Activated CD4-positive, alpha-beta T cell treated with anti-CD3 and anti-CD28 coated beads, Interleukin-10, Interleukin-2, amounts not matched to agents 100 ng/mL and 50 ng/mL, durations not matched to agents 16 hours and 8 hours (primary cell): ENCODE data around the gene HEG1.

Experiments used
- DNase-seq: peaks from one replicate; pipeline ENCODE4 v3.0.0-alpha.2; 2020

HEG1 gene

GRCh38 chr3:124935794-124936542, 119.8 kb downstream of the HEG1 start:
- DNase-seq, result no peak

- DNase-seq, result no peak
Measured at GRCh38 chr3:124935264-124935663, 120.5 kb downstream of the HEG1 start.

- DNase-seq, result no peak
Measured at GRCh38 chr3:124934577-124934976, 121.2 kb downstream of the HEG1 start, which contains the start of gene MUC13. TSS of gene MUC13 (minus strand) at chr3:124934751. CDS start at chr3:124934712, 39 bp downstream.

- DNase-seq, result peak; percentile 59
Measured at GRCh38 chr3:124928333-124929202, 127.2 kb downstream of the HEG1 start.

- DNase-seq, result no peak
Measured at GRCh38 chr3:124927574-124928045, 128.2 kb downstream of the HEG1 start.

- DNase-seq, result no peak
Measured at GRCh38 chr3:124926426-124927101, 129.2 kb downstream of the HEG1 start.

GRCh38 chr3:124924741-124925140, 131.1 kb downstream of the HEG1 start:
- DNase-seq, result no peak

GRCh38 chr3:124923833-124924232, 132.0 kb downstream of the HEG1 start:
- DNase-seq, result no peak

GRCh38 chr3:124920718-124921117, 135.1 kb downstream of the HEG1 start:
- no peak for DNase-seq

- no peak for DNase-seq
Measured at GRCh38 chr3:124919756-124920155, 136.0 kb downstream of the HEG1 start.

GRCh38 chr3:124918524-124918923, 137.3 kb downstream of the HEG1 start:
- no peak for DNase-seq

GRCh38 chr3:124916837-124917409, 138.9 kb downstream of the HEG1 start:
- DNase-seq, result no peak
